Measurements from ENCODE around the gene NXPH1. TPM values are rescaled to one million over a fixed set of nuclear protein-coding genes. Genes with fewer than 3 reads are reported as not detected.
"Not testable (repeated sequence)": the region's sequence is repeated elsewhere in the genome, so short reads cannot be mapped to it uniquely, and the experiment has no call there.

The NXPH1 gene
- polyA plus RNA-seq, 1 donor = 0.06 TPM

DNA sequence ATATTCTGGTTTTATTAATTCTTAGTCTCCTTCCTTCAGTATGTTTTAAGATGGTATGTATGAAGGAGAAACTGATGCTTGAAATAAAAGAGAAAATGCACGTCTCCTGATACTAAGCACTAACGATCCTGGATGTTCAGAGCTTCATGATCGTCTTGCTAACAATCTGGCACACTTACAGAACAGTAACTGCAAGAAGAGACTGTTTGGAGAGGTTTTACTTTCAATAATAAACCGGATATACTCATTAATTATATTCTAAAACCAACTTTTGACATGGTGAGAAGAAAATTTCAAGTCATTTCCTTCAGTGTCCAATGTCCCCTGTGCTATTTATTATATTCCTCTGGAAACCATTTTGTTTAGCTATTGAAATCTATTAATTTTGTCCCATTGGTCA is 251.0 kb downstream of the NXPH1 start:
- WGBS (ENCODE audit: insufficient coverage, low lambda C conversion rate) = 96% methylated on average over 4 of the region's 4 CpGs

DNA sequence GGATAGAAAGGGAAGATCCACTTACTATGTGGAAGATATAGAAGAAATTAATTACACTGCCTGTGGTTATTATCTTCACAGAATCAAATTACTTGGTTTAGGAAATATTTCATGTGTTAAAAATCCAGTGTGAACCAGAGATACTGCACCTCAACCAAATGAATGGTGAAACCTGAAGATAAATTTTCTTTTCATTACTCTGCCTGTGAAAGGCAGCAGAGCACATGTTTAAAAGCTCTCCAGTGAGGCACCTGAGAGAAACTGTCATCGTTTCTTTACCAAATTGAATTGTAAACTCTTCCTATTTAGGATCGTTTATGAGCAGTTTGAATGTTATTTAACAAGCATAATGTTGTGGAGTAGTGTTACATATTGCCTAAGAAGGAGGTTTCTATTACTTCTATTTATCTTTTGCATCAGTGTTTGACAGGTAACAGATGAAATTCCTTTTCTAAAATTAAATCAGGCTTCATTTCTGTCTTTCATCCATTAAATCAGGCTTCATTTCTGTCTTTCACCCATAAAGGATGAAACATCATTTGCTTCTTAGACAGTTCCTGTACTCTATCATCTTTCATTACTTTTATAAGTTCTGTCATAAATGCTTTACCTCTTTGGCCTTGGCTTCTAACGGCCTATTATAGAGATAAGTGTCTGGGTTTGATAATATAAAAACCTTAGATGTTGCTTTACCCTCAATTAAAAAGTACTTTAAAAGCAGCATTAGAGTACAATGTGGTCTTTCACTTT is 266.6 kb downstream of the NXPH1 start:
- WGBS (ENCODE audit: insufficient coverage, low lambda C conversion rate) = 40% methylated on average over 3 of the region's 3 CpGs
- no peaks in the 10 kb centered on the region for H3K36me3 ChIP-seq (ENCODE audit: control insufficient read depth, insufficient read depth, low read length)
- H3K27me3 ChIP-seq (ENCODE audit: control insufficient read depth, insufficient read depth, low read length) = no peaks in the 10 kb centered on the region
- H3K4me1 ChIP-seq (ENCODE audit: control insufficient read depth, insufficient read depth, low read length) = no peaks in the 10 kb centered on the region
- H3K9me3 ChIP-seq (ENCODE audit: control insufficient read depth, low read depth, low read length) = no peaks in the 10 kb centered on the region
- no peak for DNase-seq
- H3K4me3 ChIP-seq (ENCODE audit: low read length) = no peak overlapping the region
- no peak overlapping the region for H3K27ac ChIP-seq (ENCODE audit: low read length)

More for the DNA sequence above, 251.0 kb downstream of the NXPH1 start:
- DNase-seq = no peak
- Histone ChIP-seq H3K9me3 (ENCODE audit: control insufficient read depth, low read depth, low read length) (no peaks in the 10 kb centered on the region), H3K4me3 (ENCODE audit: low read length) (no peak overlapping the region), H3K27me3 (ENCODE audit: control insufficient read depth, insufficient read depth, low read length) (no peaks in the 10 kb centered on the region), H3K4me1 (ENCODE audit: control insufficient read depth, insufficient read depth, low read length) (no peaks in the 10 kb centered on the region), H3K27ac (ENCODE audit: low read length) (no peak overlapping the region), H3K36me3 (ENCODE audit: control insufficient read depth, insufficient read depth, low read length) (no peaks in the 10 kb centered on the region)

DNA sequence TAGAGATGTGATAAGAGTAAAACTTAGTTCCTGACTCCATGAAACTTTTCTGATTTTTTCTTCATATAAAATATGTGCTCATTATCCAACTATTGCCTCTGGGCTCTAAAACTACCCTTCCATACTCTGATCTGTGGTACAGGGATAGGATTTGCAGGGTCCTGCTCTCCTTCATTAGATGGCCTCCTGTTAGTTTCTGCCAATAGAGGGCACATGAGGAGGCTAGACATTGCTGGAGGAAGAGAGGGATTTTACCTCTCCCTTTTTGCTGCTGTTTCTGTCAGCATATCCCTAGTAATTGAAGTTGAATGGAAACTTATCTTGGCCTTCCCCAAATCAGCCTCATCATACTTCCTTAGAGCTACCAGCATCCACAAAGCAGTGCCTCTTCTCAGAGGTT is 269.4 kb downstream of the NXPH1 start:
- no peaks in the 10 kb centered on the region for H3K36me3 ChIP-seq (ENCODE audit: control insufficient read depth, insufficient read depth, low read length)
- no peak for DNase-seq
- H3K4me3 ChIP-seq (ENCODE audit: low read length) = no peak overlapping the region
- no peaks in the 10 kb centered on the region for H3K9me3 ChIP-seq (ENCODE audit: control insufficient read depth, low read depth, low read length)
- H3K27ac ChIP-seq (ENCODE audit: low read length) = no peak overlapping the region
- H3K27me3 ChIP-seq (ENCODE audit: control insufficient read depth, insufficient read depth, low read length) = no peaks in the 10 kb centered on the region
- no peaks in the 10 kb centered on the region for H3K4me1 ChIP-seq (ENCODE audit: control insufficient read depth, insufficient read depth, low read length)

DNA sequence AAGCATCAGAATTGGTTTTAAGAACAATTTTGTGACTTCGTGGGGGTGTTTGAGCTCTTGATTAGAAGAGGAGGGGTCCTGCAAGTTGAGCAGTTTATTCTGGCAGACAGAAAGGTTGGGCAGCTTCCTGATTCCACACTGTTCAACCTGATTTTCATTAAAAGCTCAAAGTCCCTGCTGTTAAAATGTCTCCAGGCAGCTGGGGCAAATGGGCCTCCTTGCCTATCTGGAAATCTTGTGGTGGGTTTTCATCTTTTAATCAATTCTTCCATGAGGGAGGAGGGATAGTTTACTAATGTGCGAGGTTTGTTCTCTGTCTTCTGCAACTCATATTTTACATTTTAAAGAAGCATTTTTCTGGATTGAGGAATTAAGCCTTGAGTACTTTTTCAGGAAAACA is 276.7 kb downstream of the NXPH1 start:
- H3K27me3 ChIP-seq (ENCODE audit: control insufficient read depth, insufficient read depth, low read length) = no peaks in the 10 kb centered on the region

DNA sequence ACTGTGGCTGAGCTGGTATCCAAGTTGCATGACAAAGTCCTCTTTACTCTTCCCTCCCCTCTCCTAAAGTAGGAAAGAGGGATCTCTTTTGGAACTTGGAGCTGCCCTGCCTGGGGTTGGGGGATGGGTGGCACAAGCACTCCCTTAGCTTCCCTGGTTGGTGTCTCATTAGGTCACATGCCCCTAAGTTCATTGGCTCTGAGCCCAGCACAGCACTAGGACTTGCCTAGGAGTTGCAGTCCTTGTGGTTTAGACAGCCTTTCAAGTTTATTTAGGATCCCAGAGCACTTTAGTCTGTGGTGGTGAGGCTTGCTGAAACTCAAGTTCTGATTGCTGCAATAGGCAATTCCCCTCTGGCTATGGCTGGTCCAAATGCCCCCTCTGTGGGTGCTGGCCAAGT is 281.4 kb downstream of the NXPH1 start:
- no peak overlapping the region for H3K4me3 ChIP-seq (ENCODE audit: low read length)
- H3K36me3 ChIP-seq (ENCODE audit: control insufficient read depth, insufficient read depth, low read length) = no peaks in the 10 kb centered on the region
- no peaks in the 10 kb centered on the region for H3K4me1 ChIP-seq (ENCODE audit: control insufficient read depth, insufficient read depth, low read length)
- H3K27me3 ChIP-seq (ENCODE audit: control insufficient read depth, insufficient read depth, low read length) = no peaks in the 10 kb centered on the region
- H3K27ac ChIP-seq (ENCODE audit: low read length) = no peak overlapping the region
- H3K9me3 ChIP-seq (ENCODE audit: control insufficient read depth, low read depth, low read length) = no peaks in the 10 kb centered on the region
- no peak for DNase-seq

More for the DNA sequence above, 276.7 kb downstream of the NXPH1 start:
- DNase-seq = no peak
- Histone ChIP-seq H3K9me3 (ENCODE audit: control insufficient read depth, low read depth, low read length) (no peaks in the 10 kb centered on the region), H3K27ac (ENCODE audit: low read length) (no peak overlapping the region), H3K4me1 (ENCODE audit: control insufficient read depth, insufficient read depth, low read length) (no peaks in the 10 kb centered on the region), H3K4me3 (ENCODE audit: low read length) (no peak overlapping the region), H3K36me3 (ENCODE audit: control insufficient read depth, insufficient read depth, low read length) (no peaks in the 10 kb centered on the region)
- no CpG with 5 or more reads among the region's 2 CpGs for WGBS (ENCODE audit: insufficient coverage, low lambda C conversion rate)

DNA sequence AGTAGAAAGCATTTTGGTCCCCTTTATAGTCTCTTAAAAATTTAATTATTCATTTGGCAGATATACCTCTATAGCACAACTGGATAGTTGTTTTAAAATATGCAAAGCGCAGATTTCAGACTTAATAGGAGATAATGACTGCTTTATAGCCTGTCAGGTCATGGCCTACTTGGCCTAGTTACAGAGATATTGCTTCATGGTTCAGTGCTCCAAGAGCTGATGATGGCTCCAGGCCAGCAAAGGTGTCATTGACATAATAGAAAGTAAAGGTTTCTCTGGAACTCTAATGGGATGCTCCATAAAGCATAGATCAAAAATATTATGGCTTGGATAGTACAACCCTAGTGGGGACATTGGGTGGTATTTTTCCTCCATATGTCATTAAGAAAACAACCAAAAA is 285.7 kb downstream of the NXPH1 start:
- H3K27me3 ChIP-seq (ENCODE audit: control insufficient read depth, insufficient read depth, low read length) = no peaks in the 10 kb centered on the region
- WGBS (ENCODE audit: insufficient coverage, low lambda C conversion rate) = no CpG with 5 or more reads among the region's 1 CpG
- H3K27ac ChIP-seq (ENCODE audit: low read length) = no peak overlapping the region
- no peak overlapping the region for H3K4me3 ChIP-seq (ENCODE audit: low read length)
- DNase-seq = no peak
- no peaks in the 10 kb centered on the region for H3K4me1 ChIP-seq (ENCODE audit: control insufficient read depth, insufficient read depth, low read length)
- H3K36me3 ChIP-seq (ENCODE audit: control insufficient read depth, insufficient read depth, low read length) = no peaks in the 10 kb centered on the region
- H3K9me3 ChIP-seq (ENCODE audit: control insufficient read depth, low read depth, low read length) = no peaks in the 10 kb centered on the region

DNA sequence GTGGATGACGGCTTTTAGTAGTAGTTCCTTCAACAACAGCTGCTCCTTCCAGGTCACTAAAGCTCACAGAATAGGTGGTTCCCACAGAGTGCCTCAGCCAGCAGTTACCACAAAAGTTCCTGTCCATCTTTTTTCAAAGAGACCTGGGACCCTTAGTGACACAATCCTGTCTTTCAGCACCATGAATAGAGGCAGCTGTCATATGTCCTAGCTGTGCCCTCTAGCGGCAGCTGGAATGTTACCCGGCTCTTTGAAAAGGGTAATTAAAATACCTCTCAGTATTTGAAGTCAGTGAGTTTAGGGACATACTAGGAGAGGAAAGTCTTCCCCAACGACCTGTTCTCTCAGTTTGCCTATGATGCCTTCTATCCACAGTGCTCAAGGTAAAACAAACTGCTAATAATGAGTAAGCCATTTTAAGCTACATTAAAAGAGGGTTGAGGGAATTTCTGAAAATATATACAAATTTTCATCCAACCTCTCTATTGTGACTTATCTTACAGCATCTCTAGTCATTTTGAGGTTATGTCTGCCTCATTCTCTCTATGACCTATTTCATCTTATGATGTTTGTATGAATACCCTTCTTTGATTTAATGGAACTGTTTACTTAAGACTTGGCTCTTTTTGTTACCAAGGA is 290.8 kb downstream of the NXPH1 start:
- Histone ChIP-seq H3K27ac (ENCODE audit: low read length) (no peak overlapping the region), H3K9me3 (ENCODE audit: control insufficient read depth, low read depth, low read length) (no peaks in the 10 kb centered on the region), H3K36me3 (ENCODE audit: control insufficient read depth, insufficient read depth, low read length) (no peaks in the 10 kb centered on the region), H3K4me3 (ENCODE audit: low read length) (no peak overlapping the region), H3K4me1 (ENCODE audit: control insufficient read depth, insufficient read depth, low read length) (no peaks in the 10 kb centered on the region), H3K27me3 (ENCODE audit: control insufficient read depth, insufficient read depth, low read length) (no peaks in the 10 kb centered on the region)
- peak in 1 of 2 donors; percentile 4 for DNase-seq
- WGBS (ENCODE audit: insufficient coverage, low lambda C conversion rate) = no CpG with 5 or more reads among the region's 4 CpGs

DNA sequence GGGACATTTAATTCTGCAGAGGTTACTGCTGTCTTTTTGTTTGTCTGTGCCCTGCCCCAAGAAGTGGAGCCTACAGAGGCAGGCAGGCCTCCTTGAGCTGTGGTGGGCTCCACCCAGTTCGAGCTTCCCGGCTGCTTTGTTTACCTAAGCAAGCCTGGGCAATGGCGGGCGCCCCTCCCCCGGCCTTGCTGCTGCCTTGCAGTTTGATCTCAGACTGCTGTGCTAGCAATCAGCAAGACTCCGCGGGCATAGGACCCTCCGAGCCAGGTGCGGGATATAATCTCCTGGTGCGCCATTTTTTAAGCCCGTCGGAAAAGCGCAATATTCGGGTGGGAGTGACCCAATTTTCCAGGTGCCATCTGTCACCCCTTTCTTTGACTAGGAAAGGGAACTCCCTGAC is 298.3 kb downstream of the NXPH1 start:
- not testable (repeated sequence) for H3K27ac ChIP-seq (ENCODE audit: low read length); DNase-seq; H3K27me3 ChIP-seq (ENCODE audit: control insufficient read depth, insufficient read depth, low read length); H3K4me1 ChIP-seq (ENCODE audit: control insufficient read depth, insufficient read depth, low read length); H3K4me3 ChIP-seq (ENCODE audit: low read length); H3K9me3 ChIP-seq (ENCODE audit: control insufficient read depth, low read depth, low read length); H3K36me3 ChIP-seq (ENCODE audit: control insufficient read depth, insufficient read depth, low read length)
- WGBS (ENCODE audit: insufficient coverage, low lambda C conversion rate) = no CpG with 5 or more reads among the region's 14 CpGs

DNA sequence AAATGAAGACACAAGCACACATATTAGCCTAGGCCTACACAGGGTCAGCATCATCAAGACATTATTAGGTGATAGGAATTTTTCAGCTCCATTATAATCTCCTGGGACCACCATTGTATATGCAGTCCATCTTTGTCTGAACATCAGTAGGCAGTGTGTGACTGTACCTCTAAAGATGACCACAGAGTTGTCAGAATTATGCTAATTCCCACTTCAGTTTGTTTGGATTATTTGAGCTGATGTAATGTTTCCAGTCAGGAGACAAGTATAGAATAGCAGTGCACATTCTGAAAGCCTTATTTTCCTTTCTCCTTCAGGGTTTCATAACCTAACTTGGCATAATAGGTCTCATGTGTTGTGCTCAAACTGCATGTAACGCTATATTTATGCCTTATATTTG is 306.4 kb downstream of the NXPH1 start:
- Histone ChIP-seq H3K27me3 (ENCODE audit: control insufficient read depth, insufficient read depth, low read length) (no peaks in the 10 kb centered on the region), H3K4me1 (ENCODE audit: control insufficient read depth, insufficient read depth, low read length) (no peaks in the 10 kb centered on the region), H3K4me3 (ENCODE audit: low read length) (no peak overlapping the region), H3K9me3 (ENCODE audit: control insufficient read depth, low read depth, low read length) (no peaks in the 10 kb centered on the region), H3K27ac (ENCODE audit: low read length) (no peak overlapping the region), H3K36me3 (ENCODE audit: control insufficient read depth, insufficient read depth, low read length) (no peaks in the 10 kb centered on the region)
- 100% methylated on average over 1 of the region's 1 CpG for WGBS (ENCODE audit: insufficient coverage, low lambda C conversion rate)
- no peak for DNase-seq

DNA sequence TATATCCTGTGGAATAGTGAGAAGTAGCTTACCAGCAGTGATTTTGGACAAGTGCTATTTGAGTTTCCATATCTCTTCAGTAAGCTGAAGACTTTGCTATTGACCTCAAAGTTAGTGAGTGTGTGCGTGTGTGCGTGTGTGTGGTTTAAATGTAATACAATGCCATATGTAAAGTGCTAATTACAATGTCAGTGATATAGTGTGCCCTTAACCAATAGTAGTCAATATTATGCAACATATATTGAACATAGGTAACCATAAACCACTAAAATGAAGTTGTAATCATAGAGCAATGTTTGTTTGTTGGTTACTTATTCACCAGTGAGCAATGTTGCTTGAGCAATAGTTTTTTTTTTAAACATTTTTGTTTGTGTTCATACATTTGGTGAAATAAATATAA is 309.4 kb downstream of the NXPH1 start:
- H3K4me1 ChIP-seq (ENCODE audit: control insufficient read depth, insufficient read depth, low read length) = no peaks in the 10 kb centered on the region
- no peak overlapping the region for H3K4me3 ChIP-seq (ENCODE audit: low read length)
- no CpG with 5 or more reads among the region's 2 CpGs for WGBS (ENCODE audit: insufficient coverage, low lambda C conversion rate)
- DNase-seq = no peak
- H3K27me3 ChIP-seq (ENCODE audit: control insufficient read depth, insufficient read depth, low read length) = no peaks in the 10 kb centered on the region
- H3K9me3 ChIP-seq (ENCODE audit: control insufficient read depth, low read depth, low read length) = no peaks in the 10 kb centered on the region
- H3K36me3 ChIP-seq (ENCODE audit: control insufficient read depth, insufficient read depth, low read length) = no peaks in the 10 kb centered on the region
- H3K27ac ChIP-seq (ENCODE audit: low read length) = no peak overlapping the region

DNA sequence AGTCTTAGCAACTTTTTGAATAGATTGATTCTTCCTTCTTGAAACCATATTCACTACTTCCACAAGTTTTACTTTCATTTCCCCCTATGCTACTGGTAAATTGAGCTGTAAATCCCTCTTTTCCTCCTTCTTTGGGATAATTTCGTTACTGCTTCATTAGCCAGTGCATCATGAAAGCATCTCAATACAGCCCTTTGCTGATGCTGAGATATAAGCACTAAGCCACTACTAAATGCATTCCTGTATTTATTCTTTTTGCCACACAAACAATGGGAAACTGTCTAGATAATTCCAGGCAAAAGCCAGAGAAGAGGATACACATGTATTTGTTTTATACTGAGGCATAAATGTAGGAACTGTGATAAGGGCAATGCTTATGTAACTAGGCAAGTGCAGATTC is 313.9 kb downstream of the NXPH1 start:
- no peak for DNase-seq
- 50% methylated on average over 1 of the region's 1 CpG for WGBS (ENCODE audit: insufficient coverage, low lambda C conversion rate)
- H3K9me3 ChIP-seq (ENCODE audit: control insufficient read depth, low read depth, low read length) = no peaks in the 10 kb centered on the region

More for the DNA sequence above, 313.9 kb downstream of the NXPH1 start:
- no peaks in the 10 kb centered on the region for H3K27me3 ChIP-seq (ENCODE audit: control insufficient read depth, insufficient read depth, low read length)
- no peak overlapping the region for H3K27ac ChIP-seq (ENCODE audit: low read length)
- no peak overlapping the region for H3K4me3 ChIP-seq (ENCODE audit: low read length)
- no peaks in the 10 kb centered on the region for H3K36me3 ChIP-seq (ENCODE audit: control insufficient read depth, insufficient read depth, low read length)
- no peaks in the 10 kb centered on the region for H3K4me1 ChIP-seq (ENCODE audit: control insufficient read depth, insufficient read depth, low read length)
